GM23338 (cell line): ENCODE measurements around the gene GJC2.

ENCODE experiments used
- CREB1 ChIP-seq: fragments of 250-450 bp; sonication (Bioruptor Pico); IDR thresholded peaks from 2 replicates; pipeline ENCODE4 v1.5.0; 2020; ENCODE audit warnings: low read depth, mild to moderate bottlenecking, moderate library complexity
- CTCF ChIP-seq, 2 experiments: fragments of 200-600 bp in 1 of 2; sonication (generic) in 1 of 2; conservative IDR thresholded peaks; 2 replicates each; pipeline versions ENCODE4 v1.5.1 to v1.6.1; 2016 to 2017; ENCODE audit warnings: antibody characterized with exemption in 2 of 2, low read depth in 2 of 2, mild to moderate bottlenecking in 2 of 2, moderate library complexity in 1 of 2
- EZH2 ChIP-seq: fragments of 200-600 bp; sonication (generic); IDR thresholded peaks from one replicate; pipeline ENCODE4 v1.8.0; 2017; ENCODE audit warnings: antibody characterized with exemption, mild to moderate bottlenecking, low read depth; ENCODE audit not compliant: unreplicated experiment
- EZH2phosphoT487 ChIP-seq: fragments of 200-600 bp; sonication (generic); IDR thresholded peaks from one replicate; pipeline ENCODE4 v1.8.1; 2018; ENCODE audit warnings: antibody characterized with exemption; ENCODE audit not compliant: unreplicated experiment
- JUNB ChIP-seq: IDR thresholded peaks from one replicate; pipeline ENCODE4 v1.6.1; 2016; ENCODE audit warnings: antibody characterized with exemption; ENCODE audit not compliant: unreplicated experiment
- POLR2AphosphoS5 ChIP-seq: IDR thresholded peaks from 2 replicates; pipeline ENCODE4 v1.6.1; 2016; ENCODE audit warnings: antibody characterized with exemption, low read depth
- REST ChIP-seq: IDR thresholded peaks from one replicate; pipeline ENCODE4 v1.6.1; 2018; ENCODE audit warnings: antibody characterized with exemption; ENCODE audit not compliant: unreplicated experiment
- STAT1 ChIP-seq: IDR thresholded peaks from one replicate; pipeline ENCODE4 v1.6.1; 2016; ENCODE audit warnings: antibody characterized with exemption; ENCODE audit not compliant: unreplicated experiment
- ZNF114 ChIP-seq: fragments of 250-450 bp; sonication (Bioruptor Pico); IDR thresholded peaks from 2 replicates; pipeline ENCODE4 v1.5.0; 2020; ENCODE audit warnings: mild to moderate bottlenecking, moderate library complexity
- ZNF331 ChIP-seq: fragments of 250-450 bp; sonication (Bioruptor Pico); IDR thresholded peaks from 2 replicates; pipeline ENCODE4 v1.5.0; 2020; ENCODE audit warnings: low read depth, mild to moderate bottlenecking, moderate library complexity
- TF ChIP-seq, protein P1 (sequence below): IDR thresholded peaks from 2 replicates; pipeline ENCODE4 v1.6.1; 2016; ENCODE audit warnings: antibody characterized with exemption

GRCh38 chr1:228118040-228118439 lies 31.7 kb upstream of the GJC2 start:
- TF ChIP-seq CTCF (conservative IDR thresholded peaks at IDR 0.05; ENCODE audit: low read depth in 2 of 2) (no peak), REST (no peak), POLR2AphosphoS5 (no peak), CREB1 (CRISPR knock-in tag) (no peak), EZH2 (no peak), EZH2phosphoT487 (no peak), JUNB (no peak), STAT1 (no peak), ZNF331 (CRISPR knock-in tag) (no peak), ZNF114 (CRISPR knock-in tag) (no peak)
- TF ChIP-seq, protein P1, sequence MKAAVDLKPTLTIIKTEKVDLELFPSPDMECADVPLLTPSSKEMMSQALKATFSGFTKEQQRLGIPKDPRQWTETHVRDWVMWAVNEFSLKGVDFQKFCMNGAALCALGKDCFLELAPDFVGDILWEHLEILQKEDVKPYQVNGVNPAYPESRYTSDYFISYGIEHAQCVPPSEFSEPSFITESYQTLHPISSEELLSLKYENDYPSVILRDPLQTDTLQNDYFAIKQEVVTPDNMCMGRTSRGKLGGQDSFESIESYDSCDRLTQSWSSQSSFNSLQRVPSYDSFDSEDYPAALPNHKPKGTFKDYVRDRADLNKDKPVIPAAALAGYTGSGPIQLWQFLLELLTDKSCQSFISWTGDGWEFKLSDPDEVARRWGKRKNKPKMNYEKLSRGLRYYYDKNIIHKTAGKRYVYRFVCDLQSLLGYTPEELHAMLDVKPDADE, result no peak
